Activated CD4-positive, alpha-beta T cell treated with anti-CD3 and anti-CD28 coated beads for 24 hours (primary cell): ENCODE measurements around the gene OSBPL9.
"Not testable (repeated sequence)": the region's sequence is repeated elsewhere in the genome, so short reads cannot be mapped to it uniquely, and the experiment has no call there.

Experiments used
- DNase-seq, 2 donors: peaks; one replicate each; pipeline ENCODE4 v3.0.0-alpha.2; 2020; ENCODE audit warnings: low read depth in 2 of 2

OSBPL9 gene

GRCh38 chr1:51663721-51664120 lies 46.8 kb downstream of the OSBPL9 start:
- DNase-seq = no peak

GRCh38 chr1:51664421-51665240 lies 47.7 kb downstream of the OSBPL9 start:
- DNase-seq = no peak

- DNase-seq = no peak
These were observed 49.6 kb downstream of the OSBPL9 start for GRCh38 chr1:51666478-51666877.

- DNase-seq = no peak
These were observed 50.7 kb downstream of the OSBPL9 start for GRCh38 chr1:51667561-51667960.

DNA sequence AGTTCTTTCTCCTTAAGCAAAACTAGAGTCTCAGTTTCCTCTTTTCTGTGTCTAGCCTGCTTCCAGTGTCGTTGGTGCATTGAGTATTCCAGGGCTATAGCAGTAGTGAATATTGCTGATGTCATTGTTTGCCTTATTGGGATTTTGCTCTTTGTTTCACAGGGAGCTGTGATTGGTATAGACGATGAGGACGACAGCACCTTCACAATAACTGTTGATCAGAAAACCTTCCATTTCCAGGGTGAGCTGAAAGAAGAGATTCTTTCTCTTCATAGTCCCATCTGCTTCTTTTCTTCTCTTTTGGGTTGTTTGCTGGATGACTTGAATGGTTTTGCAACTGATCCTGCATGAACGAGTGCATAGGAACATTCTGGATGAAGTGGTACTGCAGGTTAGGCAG lies 52.4 kb downstream of the OSBPL9 start:
- DNase-seq = no peak

DNA sequence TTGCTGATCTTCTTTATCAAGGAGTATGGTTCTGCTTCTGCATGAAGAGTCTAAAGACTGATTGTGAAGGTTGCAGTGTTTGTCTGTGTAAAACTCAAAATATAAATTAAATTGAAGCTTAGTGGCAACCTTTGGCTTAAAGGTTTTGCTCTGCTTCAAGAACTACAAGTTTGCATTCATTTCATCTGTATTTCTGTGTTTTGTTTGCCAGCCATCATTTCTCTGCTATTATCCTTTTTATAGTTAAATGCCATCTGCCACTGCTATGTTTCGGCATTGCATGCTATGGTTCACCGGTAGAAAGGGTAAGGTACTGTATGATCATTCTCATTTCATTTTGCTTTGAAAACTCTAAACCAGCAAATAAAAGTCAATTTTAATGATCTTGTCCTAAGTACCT lies 52.9 kb downstream of the OSBPL9 start:
- DNase-seq = no peak

- DNase-seq = no peak
These were observed 54.8 kb downstream of the OSBPL9 start for GRCh38 chr1:51671527-51672325.

DNA sequence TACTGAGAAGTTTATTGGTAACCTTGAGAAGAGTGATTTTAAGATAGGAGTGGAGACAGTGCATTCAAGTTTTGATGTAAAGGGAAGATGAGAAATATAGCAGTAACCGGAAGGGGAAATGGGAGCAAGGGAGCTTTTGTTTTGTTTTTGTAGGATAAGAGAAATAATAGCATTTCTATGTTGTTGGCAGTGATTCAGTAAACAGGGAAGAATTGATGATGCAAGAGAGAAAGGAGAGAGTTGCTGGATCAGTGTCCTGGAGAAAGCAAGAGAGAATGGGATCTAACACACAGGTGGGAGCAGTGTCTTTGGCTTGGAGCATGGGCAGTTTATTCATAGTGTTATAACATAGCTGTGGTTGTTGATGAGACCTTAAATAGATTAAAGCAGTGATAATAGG lies 56.4 kb downstream of the OSBPL9 start:
- DNase-seq = no peak

DNA sequence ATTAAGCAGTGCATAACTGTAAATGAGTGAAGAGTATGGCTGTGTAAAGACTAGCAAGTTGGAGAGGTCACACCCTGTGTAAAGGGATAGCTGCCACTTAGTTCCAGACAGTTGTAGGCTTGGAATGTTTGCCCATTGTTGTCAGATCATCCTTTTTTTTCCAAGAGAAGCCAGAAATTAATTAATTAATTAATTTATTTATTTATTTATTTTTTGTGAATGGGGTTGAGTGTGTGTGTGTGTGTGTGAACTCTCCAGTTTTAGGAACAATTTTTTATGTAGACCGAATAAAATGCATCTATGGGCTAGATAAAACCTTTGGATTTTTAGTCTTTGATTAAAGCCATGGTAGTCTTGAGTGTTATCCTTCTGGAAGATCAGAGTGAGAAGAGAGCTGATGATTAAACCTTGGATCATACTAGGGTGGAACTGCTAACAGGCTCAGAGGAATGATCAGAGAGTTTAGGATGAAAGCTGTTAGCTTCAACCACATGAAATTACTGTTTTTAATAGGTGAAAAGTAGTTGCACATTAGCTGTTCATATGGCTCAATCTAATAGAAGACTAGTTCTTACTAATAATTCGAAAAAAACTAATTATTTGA lies 58.4 kb downstream of the OSBPL9 start:
- no peak for DNase-seq

DNA sequence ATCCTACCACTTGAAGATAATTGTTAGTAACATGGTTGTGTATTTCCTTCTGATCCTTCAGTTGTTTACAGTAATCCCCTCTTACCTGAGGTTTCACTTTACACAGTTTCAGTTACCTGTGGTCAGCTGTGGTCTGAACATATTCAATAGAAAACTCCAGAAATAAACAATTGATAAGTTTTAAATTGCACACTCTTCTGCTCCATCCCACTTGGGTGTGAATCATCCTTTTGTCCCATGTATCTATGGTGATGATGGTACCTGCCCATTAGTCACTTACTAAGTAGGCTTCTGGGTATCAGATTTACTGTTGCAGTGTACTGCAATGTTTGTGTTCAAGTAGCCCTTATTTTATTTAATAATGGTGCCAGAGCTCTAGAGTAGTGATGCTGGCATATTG lies 62.5 kb downstream of the OSBPL9 start:
- DNase-seq = no peak

- DNase-seq = no peak
These were observed 67.9 kb downstream of the OSBPL9 start for GRCh38 chr1:51684776-51685175.

- DNase-seq = no peak
These were observed 69.6 kb downstream of the OSBPL9 start for GRCh38 chr1:51686450-51686849.

DNA sequence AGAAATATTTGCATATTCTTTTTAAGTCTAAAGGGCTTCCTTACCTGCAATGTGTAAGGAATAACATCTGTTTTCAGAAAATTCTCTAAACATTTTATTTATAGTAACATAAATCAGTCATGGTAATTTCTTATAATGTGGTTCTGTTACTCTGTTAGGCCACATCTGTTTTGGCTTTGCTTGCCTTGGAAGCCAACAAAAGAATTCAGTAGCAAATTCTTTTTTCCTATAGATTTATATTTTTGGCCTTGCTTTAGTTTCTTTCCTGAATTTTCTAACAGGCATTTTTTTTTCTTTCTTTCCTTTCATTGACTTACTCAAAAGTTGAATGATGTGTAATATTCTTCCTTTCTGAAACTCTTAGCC lies 72.2 kb downstream of the OSBPL9 start:
- DNase-seq = no peak

DNA sequence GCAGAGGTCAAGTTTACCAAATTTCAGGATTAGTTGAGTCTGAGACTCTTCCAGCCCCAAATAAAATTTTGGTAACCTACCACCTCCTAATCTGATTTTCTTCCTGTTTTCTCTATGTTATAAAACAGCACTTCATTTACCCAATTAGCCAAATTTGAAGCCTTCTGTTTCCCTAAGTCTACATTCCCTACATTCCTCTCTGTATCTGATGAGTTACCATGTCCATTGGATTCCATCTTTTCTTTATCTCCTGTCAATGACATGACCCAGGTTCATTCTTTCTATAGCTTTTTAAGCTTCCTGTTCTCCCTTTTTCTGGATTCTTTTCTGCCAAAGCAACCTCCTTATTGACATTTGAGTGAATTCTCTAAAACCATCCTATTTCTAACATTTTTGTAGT lies 72.8 kb downstream of the OSBPL9 start:
- DNase-seq = no peak

DNA sequence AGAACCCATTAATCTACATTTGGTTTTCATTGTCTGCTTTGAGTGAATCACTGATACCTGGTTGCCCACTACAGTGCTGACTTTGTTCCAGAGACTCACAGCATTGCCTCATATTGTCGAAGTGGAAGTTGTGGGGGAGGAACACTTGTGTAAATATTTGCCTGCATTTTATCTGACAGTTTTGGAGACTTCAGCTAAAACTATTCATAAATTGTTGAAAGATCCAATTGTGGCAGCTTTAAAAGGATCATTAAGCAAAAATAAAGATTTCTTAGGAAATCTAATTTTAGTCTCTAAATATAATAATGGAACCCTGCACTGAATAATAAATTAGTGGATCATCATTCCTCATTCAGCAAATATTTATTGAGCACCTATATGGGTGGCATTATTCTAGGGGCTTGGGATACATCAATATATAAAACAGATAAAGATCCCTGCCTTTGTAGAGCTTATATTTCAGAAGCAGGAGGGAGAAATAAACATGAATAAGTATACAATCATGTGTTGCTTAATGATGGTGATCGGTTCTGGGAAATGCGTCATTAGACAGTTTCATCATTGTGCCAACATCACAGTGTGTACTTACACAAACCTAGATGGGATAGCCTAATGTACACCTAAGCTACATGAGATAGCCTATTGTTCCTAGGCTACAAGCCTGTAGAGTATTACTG lies 73.5 kb downstream of the OSBPL9 start:
- no peak for DNase-seq

- DNase-seq = no peak
These were observed 75.0 kb downstream of the OSBPL9 start for GRCh38 chr1:51691920-51692319.

- DNase-seq = no peak
These were observed 76.7 kb downstream of the OSBPL9 start for GRCh38 chr1:51693419-51694155.

DNA sequence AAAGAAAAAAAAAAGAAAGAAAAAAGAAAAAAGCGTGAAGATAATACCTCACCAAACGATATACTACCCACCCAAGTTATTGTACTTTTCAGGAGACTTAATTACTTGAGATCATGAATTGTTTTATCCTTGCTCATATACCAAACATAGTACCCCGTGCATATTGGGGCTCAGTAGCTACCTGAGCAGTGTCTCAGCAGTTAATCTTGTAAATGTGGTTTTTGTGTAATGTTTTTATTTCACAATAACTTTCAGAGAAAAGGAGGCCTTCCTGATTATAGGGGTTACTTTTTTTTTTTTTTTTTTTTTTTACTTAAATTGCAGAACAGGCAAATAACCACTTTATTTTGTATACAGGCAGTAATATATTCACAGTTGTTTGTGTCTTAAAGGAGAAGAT lies 80.3 kb downstream of the OSBPL9 start:
- DNase-seq = no peak

- DNase-seq = no peak
These were observed 82.5 kb downstream of the OSBPL9 start for GRCh38 chr1:51699391-51699790.

DNA sequence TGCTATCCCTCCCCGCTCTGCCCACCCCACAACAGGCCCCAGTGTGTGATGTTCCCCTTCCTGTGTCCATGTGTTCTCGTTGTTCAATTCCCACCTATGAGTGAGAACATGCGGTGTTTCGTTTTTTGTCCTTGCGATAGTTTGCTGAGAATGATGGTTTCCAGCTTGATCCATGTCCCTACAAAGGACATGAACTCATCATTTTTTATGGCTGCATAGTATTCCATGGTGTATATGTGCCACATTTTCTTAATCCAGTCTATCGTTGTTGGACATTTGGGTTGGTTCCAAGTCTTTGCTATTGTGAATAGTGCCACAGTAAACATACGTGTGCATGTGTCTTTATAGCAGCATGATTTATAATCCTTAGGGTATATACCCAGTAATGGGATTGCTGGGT lies 84.9 kb downstream of the OSBPL9 start:
- not testable (repeated sequence) for DNase-seq

DNA sequence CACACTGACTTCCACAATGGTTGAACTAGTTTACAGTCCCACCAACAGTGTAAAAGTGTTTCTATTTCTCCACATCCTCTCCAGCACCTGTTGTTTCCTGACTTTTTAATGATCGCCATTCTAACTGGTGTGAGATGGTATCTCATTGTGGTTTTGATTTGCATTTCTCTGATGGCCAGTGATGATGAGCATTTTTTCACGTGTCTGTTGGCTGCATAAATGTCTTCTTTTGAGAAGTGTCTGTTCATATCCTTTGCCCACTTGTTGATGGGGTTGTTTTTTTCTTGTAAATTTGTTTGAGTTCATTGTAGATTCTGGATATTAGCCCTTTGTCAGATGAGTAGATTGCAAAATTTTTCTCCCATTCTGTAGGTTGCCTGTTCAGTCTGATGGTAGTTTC lies 85.3 kb downstream of the OSBPL9 start:
- not testable (repeated sequence) for DNase-seq

DNA sequence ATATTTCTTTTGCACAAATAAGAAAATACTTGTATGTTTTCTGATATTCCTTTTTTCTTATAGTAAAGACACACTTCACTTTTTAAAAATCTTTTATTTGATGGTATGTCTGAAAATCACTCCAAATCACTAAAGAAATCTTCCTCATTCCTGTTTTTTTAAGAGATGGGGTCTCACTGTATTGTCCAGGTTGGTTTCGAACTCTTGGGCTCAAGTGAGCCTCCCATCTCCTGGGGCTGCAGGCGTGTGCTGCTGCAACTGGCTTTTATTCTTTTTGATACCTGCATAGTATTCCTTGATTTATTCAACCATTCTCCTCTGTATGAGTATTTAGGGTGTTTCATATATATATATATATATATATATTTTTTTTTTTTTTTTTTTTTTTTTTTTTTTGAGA lies 88.1 kb downstream of the OSBPL9 start:
- no peak for DNase-seq
